ENCODE results near the gene EPB41L4A.

DNA sequence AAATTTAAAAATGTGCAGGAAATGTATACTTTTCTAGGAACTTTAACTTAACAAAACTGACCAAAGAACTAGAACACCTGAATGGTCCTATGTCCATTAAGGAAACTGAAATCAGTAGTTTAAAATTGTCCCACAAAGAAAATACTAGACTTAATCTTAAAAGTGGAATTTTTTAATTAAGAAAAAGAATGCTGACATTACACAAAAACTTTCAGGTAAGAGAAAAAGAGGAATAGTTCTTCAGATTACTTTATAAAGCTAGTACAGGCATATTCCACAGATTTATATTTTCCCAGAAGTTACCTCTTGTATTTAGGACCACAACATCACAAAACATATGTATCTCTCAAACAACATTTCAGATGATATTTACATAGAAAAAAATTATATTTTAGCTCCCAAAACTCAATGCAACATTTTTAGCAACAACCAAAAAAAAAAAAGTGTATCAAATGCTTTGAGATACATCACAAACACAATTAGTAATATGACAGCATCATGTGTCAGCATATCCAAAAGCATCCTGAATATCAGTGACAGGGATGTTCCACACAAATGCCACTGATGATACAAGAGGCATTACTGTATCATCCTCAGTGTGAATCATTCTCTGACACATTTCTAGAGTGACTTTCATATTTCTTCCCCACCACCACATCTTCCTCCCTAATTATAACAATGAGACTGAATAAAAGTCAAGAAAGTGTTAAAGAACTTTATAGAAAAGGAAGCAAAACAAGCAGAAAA lies 264.0 kb downstream of the EPB41L4A start:
- no peak for TF ChIP-seq EZH2 (IDR thresholded peaks at IDR 0.05; ENCODE audit: insufficient read depth, poor library complexity, severe bottlenecking)
- TF ChIP-seq EZH2phosphoT487 (IDR thresholded peaks at IDR 0.05; ENCODE audit: insufficient read depth, low read depth), result no peak

All from GM23248 (cell line).